ENCODE measurements around the gene CLDN5. TPM values are rescaled to one million over a fixed set of nuclear protein-coding genes. Genes with fewer than 3 reads are reported as not detected.
A peak's percentile ranks its signal among the peaks of the same experiment; 100 is the strongest.

The CLDN5 gene
- total and polyA plus RNA-seq, 2 of the 8 experiments (the other 6 are each of a cell fraction or from before 2014, with no cell fraction given) = 1.2 to 1.6 TPM

GRCh38 chr22:19497245-19497644 is 27.0 kb downstream of the CLDN5 start:
- no peak overlapping the region for H2BK15ac ChIP-seq (ENCODE audit: low read length)
- peaks cover 11 to 49% (median 24%) of the 10 kb centered on the region in 4 experiments for H3K36me3 ChIP-seq (ENCODE audit: control insufficient read depth in 2 of 4, insufficient read depth in 4 of 4, low read length in 3 of 4)
- H3K14ac ChIP-seq (ENCODE audit: insufficient read length) = no peak overlapping the region
- H4K91ac ChIP-seq (replicated peaks; ENCODE audit: insufficient read length, low read length) = no peak overlapping the region
- H3K23ac ChIP-seq (ENCODE audit: insufficient read length) = no peak overlapping the region
- H3K56ac ChIP-seq (replicated peaks; ENCODE audit: insufficient read length, low read depth, low read length) = no peak overlapping the region
- FAIRE-seq (no peak), DNase-seq (ENCODE audit: low read depth in 1 of 2, low spot score in 2 of 2) (no peak)
- no peak overlapping the region for H2BK20ac ChIP-seq (ENCODE audit: low read length)
- ChIA-PET CTCF (ENCODE audit: partially characterized antibody) (interaction anchor here (1.1 to 2.6 kb wide), 5 partner anchors 10 to 182 kb away, joined by 3 to 13 read pairs (median 4); no protein-coding TSS in a partner anchor), POLR2A (ENCODE audit: partially characterized antibody) (interaction anchor here (1.0 to 2.4 kb wide), 3 partner anchors 12 to 126 kb away, joined by 3 to 8 read pairs (median 3); no protein-coding TSS in a partner anchor)
- H3K9me3 ChIP-seq (ENCODE audit: insufficient read depth in 2 of 2, low read depth in 1 of 2, low read length in 1 of 2) = no peaks in the 10 kb centered on the region
- H3K23me2 ChIP-seq (ENCODE audit: low read depth, low read length) = no peaks in the 10 kb centered on the region
- H3K4me2 ChIP-seq (ENCODE audit: insufficient read depth in 1 of 2, low read depth in 2 of 2, low read length in 2 of 2) = no peak overlapping the region
- H2BK5ac ChIP-seq (ENCODE audit: low read depth, low read length) = no peak overlapping the region
- H3K27ac ChIP-seq (ENCODE audit: low read depth, low read length) = no peak overlapping the region
- no peak overlapping the region for H2AK5ac ChIP-seq (ENCODE audit: low read depth, low read length)
- no peaks in the 10 kb centered on the region for H3K4me1 ChIP-seq (replicated peaks in 1 of 4; ENCODE audit: control insufficient read depth in 3 of 4, insufficient read depth in 4 of 4, low read length in 3 of 4)
- 82% methylated on average over 3 of the region's 3 CpGs; no CpG with 5 or more reads in 1 of the 2 experiments for whole genome bisulfite sequencing, 2 experiments (ENCODE audit: extremely low coverage in 1 of 2, insufficient coverage in 1 of 2, insufficient read length in 1 of 2, insufficient replicate concordance in 2 of 2, low coverage in 1 of 2, low lambda C conversion rate in 2 of 2, missing lambda C conversion rate in 1 of 2)
- H3K27me3 ChIP-seq (replicated peaks in 1 of 4; ENCODE audit: control insufficient read depth in 3 of 4, extremely low read depth in 1 of 4, insufficient read depth in 3 of 4, low read length in 3 of 4) = no peaks in the 10 kb centered on the region
- H3K79me1 ChIP-seq (ENCODE audit: low read depth, low read length) = no peaks in the 10 kb centered on the region; the same call in 1 of the 2 replicates
- peak overlapping the region; percentile 14 for H3K4ac ChIP-seq (replicated peaks; ENCODE audit: insufficient read length, low read depth, low read length)
- H3K9ac ChIP-seq (replicated peaks in 1 of 4; ENCODE audit: extremely low read depth in 1 of 4, low read depth in 3 of 4, low read length in 3 of 4) = no peak overlapping the region
- peaks cover 0 to 7% of the 10 kb centered on the region in 2 experiments for H4K20me1 ChIP-seq (replicated peaks in 1 of 2; ENCODE audit: control insufficient read depth in 1 of 2, insufficient read depth in 2 of 2, low read length in 2 of 2)
- no peak overlapping the region for H4K8ac ChIP-seq (ENCODE audit: extremely low read depth, insufficient read depth, low read length)
- no peak overlapping the region for H3K18ac ChIP-seq (ENCODE audit: extremely low read depth, low read length)
- H3K4me3 ChIP-seq (ENCODE audit: extremely low read depth in 1 of 4, insufficient read depth in 2 of 4, low read depth in 3 of 4, low read length in 4 of 4) = no peak overlapping the region
- no peak overlapping the region for H2BK12ac ChIP-seq (ENCODE audit: low read depth, low read length)
- no peak overlapping the region for H2BK120ac ChIP-seq (replicated peaks; ENCODE audit: low read depth, low read length)
- no peak overlapping the region for H2AFZ ChIP-seq (ENCODE audit: low read length)
- no peaks in the 10 kb centered on the region for H3K79me2 ChIP-seq (ENCODE audit: control insufficient read depth in 1 of 2, insufficient read depth in 2 of 2, low read length in 2 of 2)
- no peak overlapping the region for H4K5ac ChIP-seq (ENCODE audit: insufficient read length, low read depth, low read length)
- no peak for TF ChIP-seq NRF1 (IDR thresholded peaks at IDR 0.05; ENCODE audit: low read depth, low read length)
- TF ChIP-seq SRF (IDR thresholded peaks at IDR 0.05; ENCODE audit: low read depth, low read length) = no peak
- no peak for TF ChIP-seq RFX5 (IDR thresholded peaks at IDR 0.05; ENCODE audit: borderline replicate concordance, low read depth, low read length)
- TF ChIP-seq JUN (IDR thresholded peaks at IDR 0.05; ENCODE audit: low read depth, low read length) = no peak
- no peak for TF ChIP-seq TEAD4 (IDR thresholded peaks at IDR 0.05; ENCODE audit: low read depth, low read length)
- no peak for TF ChIP-seq PHF8 (conservative IDR thresholded peaks at IDR 0.05; ENCODE audit: low read depth, low read length)
- TF ChIP-seq GABPA (IDR thresholded peaks at IDR 0.05; ENCODE audit: borderline replicate concordance, insufficient read depth, low read length) = no peak
- no peak for TF ChIP-seq EZH2 (IDR thresholded peaks at IDR 0.05; ENCODE audit: low read depth, low read length, severe bottlenecking)
- TF ChIP-seq E2F6 (IDR thresholded peaks at IDR 0.05) = no peak
- no peak for TF ChIP-seq HDAC2 (IDR thresholded peaks at IDR 0.05; ENCODE audit: borderline replicate concordance in 1 of 2, low read depth in 2 of 2, low read length in 2 of 2)
- TF ChIP-seq KDM5A (IDR thresholded peaks at IDR 0.05; ENCODE audit: low read length) = no peak
- TF ChIP-seq MAX (IDR thresholded peaks at IDR 0.05) = no peak
- TF ChIP-seq SP1 (IDR thresholded peaks at IDR 0.05; ENCODE audit: low read depth, low read length) = no peak

Data from H1 (cell line).